ENCODE results near the gene PABPC1L.
A peak's percentile ranks its signal among the peaks of the same experiment; 100 is the strongest.
"Not testable (repeated sequence)": the region's sequence is repeated elsewhere in the genome, so short reads cannot be mapped to it uniquely, and the experiment has no call there.

The PABPC1L gene

GRCh38 chr20:44909872-44910689, at the start of gene PABPC1L:
Gene PABPC1L, plus strand, starts transcription at chr20:44910060. Its CDS starts 84 bp downstream, at chr20:44910144.
- DNase-seq (ENCODE audit: low spot score in 2 of 2): peak; percentile 21 to 45
- no peak within 1 kb of the TSS for H3K27ac Mint-ChIP-seq (ENCODE audit: low read depth)
- H3K9me3 Mint-ChIP-seq: no peaks in the 10 kb centered on the region
- H3K36me3 Mint-ChIP-seq (ENCODE audit: insufficient read depth): peaks cover 31% of the 10 kb centered on the region
- peak within 1 kb of the TSS; percentile 77 for H3K4me3 Mint-ChIP-seq
- H3K4me1 Mint-ChIP-seq: no peaks in the 10 kb centered on the region
- no peaks in the 10 kb centered on the region for H3K27me3 Mint-ChIP-seq
- ATAC-seq (replicated peaks; ENCODE audit: extremely low read depth, poor library complexity, severe bottlenecking): peak; percentile 96

- no peak overlapping the region for H3K4me3 Mint-ChIP-seq
- ATAC-seq (replicated peaks; ENCODE audit: extremely low read depth, poor library complexity, severe bottlenecking) (no peak), DNase-seq (ENCODE audit: low spot score in 2 of 2) (no peak)
- H3K9me3 Mint-ChIP-seq: no peaks in the 10 kb centered on the region
- H3K4me1 Mint-ChIP-seq: no peaks in the 10 kb centered on the region
- H3K27ac Mint-ChIP-seq (ENCODE audit: low read depth): no peak overlapping the region
- no peaks in the 10 kb centered on the region for H3K36me3 Mint-ChIP-seq (ENCODE audit: insufficient read depth)
- peaks cover 16% of the 10 kb centered on the region for H3K27me3 Mint-ChIP-seq
Measured at GRCh38 chr20:44861531-44862006, 48.3 kb upstream of the PABPC1L start.

- no peak for ATAC-seq (replicated peaks; ENCODE audit: extremely low read depth, poor library complexity, severe bottlenecking)
Measured at GRCh38 chr20:44862286-44862685, 47.6 kb upstream of the PABPC1L start.

GRCh38 chr20:44863365-44864084, 46.3 kb upstream of the PABPC1L start:
- H3K9me3 Mint-ChIP-seq; H3K36me3 Mint-ChIP-seq (ENCODE audit: insufficient read depth); DNase-seq (ENCODE audit: low spot score in 2 of 2); ATAC-seq (replicated peaks; ENCODE audit: extremely low read depth, poor library complexity, severe bottlenecking); H3K4me3 Mint-ChIP-seq; H3K27ac Mint-ChIP-seq (ENCODE audit: low read depth); H3K4me1 Mint-ChIP-seq: not testable (repeated sequence)
- peaks cover 30% of the 10 kb centered on the region for H3K27me3 Mint-ChIP-seq

More at GRCh38 chr20:44862286-44862685, 47.6 kb upstream of the PABPC1L start:
- Mint-ChIP-seq H3K9me3 (no peaks in the 10 kb centered on the region), H3K4me1 (peaks cover 5% of the 10 kb centered on the region), H3K27me3 (peaks cover 22% of the 10 kb centered on the region), H3K36me3 (ENCODE audit: insufficient read depth) (no peaks in the 10 kb centered on the region), H3K27ac (ENCODE audit: low read depth) (no peak overlapping the region), H3K4me3 (no peak overlapping the region)
- DNase-seq (ENCODE audit: low spot score in 2 of 2): no peak

- not testable (repeated sequence) for H3K27ac Mint-ChIP-seq (ENCODE audit: low read depth); H3K4me3 Mint-ChIP-seq; DNase-seq (ENCODE audit: low spot score in 2 of 2); H3K4me1 Mint-ChIP-seq; ATAC-seq (replicated peaks; ENCODE audit: extremely low read depth, poor library complexity, severe bottlenecking); H3K36me3 Mint-ChIP-seq (ENCODE audit: insufficient read depth); H3K9me3 Mint-ChIP-seq
- peaks cover 31% of the 10 kb centered on the region for H3K27me3 Mint-ChIP-seq
Measured at GRCh38 chr20:44864493-44864892, 45.4 kb upstream of the PABPC1L start.

- Mint-ChIP-seq H3K4me3 (peak overlapping the region; percentile 48), H3K36me3 (ENCODE audit: insufficient read depth) (no peaks in the 10 kb centered on the region), H3K27me3 (peaks cover 41% of the 10 kb centered on the region), H3K9me3 (no peaks in the 10 kb centered on the region), H3K27ac (ENCODE audit: low read depth) (peak overlapping the region; percentile 16), H3K4me1 (peaks cover 10% of the 10 kb centered on the region)
- DNase-seq (ENCODE audit: low spot score in 2 of 2): no peak
- no peak for ATAC-seq (replicated peaks; ENCODE audit: extremely low read depth, poor library complexity, severe bottlenecking)
Measured at GRCh38 chr20:44866703-44867335, 43.0 kb upstream of the PABPC1L start.

GRCh38 chr20:44869471-44869870, 40.4 kb upstream of the PABPC1L start:
- peaks cover 42% of the 10 kb centered on the region for H3K27me3 Mint-ChIP-seq
- no peak for DNase-seq (ENCODE audit: low spot score in 2 of 2)
- no peak for ATAC-seq (replicated peaks; ENCODE audit: extremely low read depth, poor library complexity, severe bottlenecking)
- no peak overlapping the region for H3K27ac Mint-ChIP-seq (ENCODE audit: low read depth)
- no peak overlapping the region for H3K4me3 Mint-ChIP-seq
- H3K36me3 Mint-ChIP-seq (ENCODE audit: insufficient read depth): no peaks in the 10 kb centered on the region
- H3K4me1 Mint-ChIP-seq: peaks cover 10% of the 10 kb centered on the region
- H3K9me3 Mint-ChIP-seq: no peaks in the 10 kb centered on the region

GRCh38 chr20:44882360-44882759, 27.5 kb upstream of the PABPC1L start:
- H3K9me3 Mint-ChIP-seq; H3K27me3 Mint-ChIP-seq; DNase-seq (ENCODE audit: low spot score in 2 of 2); H3K4me3 Mint-ChIP-seq; H3K27ac Mint-ChIP-seq (ENCODE audit: low read depth); ATAC-seq (replicated peaks; ENCODE audit: extremely low read depth, poor library complexity, severe bottlenecking): not testable (repeated sequence)
- Mint-ChIP-seq H3K4me1 (peaks cover 29% of the 10 kb centered on the region), H3K36me3 (ENCODE audit: insufficient read depth) (peaks cover 17% of the 10 kb centered on the region)

- DNase-seq (ENCODE audit: low spot score in 2 of 2) (no peak), ATAC-seq (replicated peaks; ENCODE audit: extremely low read depth, poor library complexity, severe bottlenecking) (no peak)
- Mint-ChIP-seq H3K4me3 (peak overlapping the region; percentile 95), H3K9me3 (no peaks in the 10 kb centered on the region), H3K4me1 (peaks cover 39% of the 10 kb centered on the region), H3K27ac (ENCODE audit: low read depth) (no peak overlapping the region), H3K36me3 (ENCODE audit: insufficient read depth) (peaks cover 21% of the 10 kb centered on the region), H3K27me3 (no peaks in the 10 kb centered on the region)
Measured at GRCh38 chr20:44883214-44883902, 26.5 kb upstream of the PABPC1L start.

GRCh38 chr20:44884907-44885391, 24.9 kb upstream of the PABPC1L start:
- H3K4me3 Mint-ChIP-seq: peak overlapping the region; percentile 95
- ATAC-seq (replicated peaks; ENCODE audit: extremely low read depth, poor library complexity, severe bottlenecking): peak; percentile 1
- peaks cover 54% of the 10 kb centered on the region for H3K4me1 Mint-ChIP-seq
- no peak for DNase-seq (ENCODE audit: low spot score in 2 of 2)
- H3K27me3 Mint-ChIP-seq: no peaks in the 10 kb centered on the region
- no peaks in the 10 kb centered on the region for H3K9me3 Mint-ChIP-seq
- H3K27ac Mint-ChIP-seq (ENCODE audit: low read depth): peak overlapping the region; percentile 96
- H3K36me3 Mint-ChIP-seq (ENCODE audit: insufficient read depth): peaks cover 24% of the 10 kb centered on the region

GRCh38 chr20:44885392-44886265, 24.2 kb upstream of the PABPC1L start, which contains the start of gene YWHAB:
Gene YWHAB, plus strand, starts transcription at chr20:44885705. Its CDS starts 15,829 bp downstream, at chr20:44901534.
- ATAC-seq (replicated peaks; ENCODE audit: extremely low read depth, poor library complexity, severe bottlenecking) (peak; percentile 92), DNase-seq (ENCODE audit: low spot score in 2 of 2) (peak; percentile 93 to 95)
- Mint-ChIP-seq H3K27me3 (no peaks in the 10 kb centered on the region), H3K36me3 (ENCODE audit: insufficient read depth) (peaks cover 27% of the 10 kb centered on the region), H3K9me3 (no peaks in the 10 kb centered on the region), H3K4me3 (peak within 1 kb of the TSS; percentile 95), H3K27ac (ENCODE audit: low read depth) (peak within 1 kb of the TSS; percentile 96), H3K4me1 (peaks cover 57% of the 10 kb centered on the region)

All from central memory CD8-positive, alpha-beta T cell (primary cell).